Measurements from ENCODE around the gene SMIM27.

SMIM27 gene

GRCh38 chr9:32552172-32552872 is at the start of gene SMIM27, which contains the start of gene TOPORS:
SMIM27 (plus strand) TSS chr9:32552327; CDS start chr9:32552435, 108 bp downstream.
TOPORS (minus strand) TSS chr9:32552586; CDS start chr9:32552436, 150 bp downstream.
- peak within 1 kb of the TSS; percentile 43 for H3K4me3 ChIP-seq (ENCODE audit: control insufficient read depth, low read depth, low read length)
- peak; percentile 48 for DNase-seq (ENCODE audit: low read depth)
- TF ChIP-seq, protein P1, sequence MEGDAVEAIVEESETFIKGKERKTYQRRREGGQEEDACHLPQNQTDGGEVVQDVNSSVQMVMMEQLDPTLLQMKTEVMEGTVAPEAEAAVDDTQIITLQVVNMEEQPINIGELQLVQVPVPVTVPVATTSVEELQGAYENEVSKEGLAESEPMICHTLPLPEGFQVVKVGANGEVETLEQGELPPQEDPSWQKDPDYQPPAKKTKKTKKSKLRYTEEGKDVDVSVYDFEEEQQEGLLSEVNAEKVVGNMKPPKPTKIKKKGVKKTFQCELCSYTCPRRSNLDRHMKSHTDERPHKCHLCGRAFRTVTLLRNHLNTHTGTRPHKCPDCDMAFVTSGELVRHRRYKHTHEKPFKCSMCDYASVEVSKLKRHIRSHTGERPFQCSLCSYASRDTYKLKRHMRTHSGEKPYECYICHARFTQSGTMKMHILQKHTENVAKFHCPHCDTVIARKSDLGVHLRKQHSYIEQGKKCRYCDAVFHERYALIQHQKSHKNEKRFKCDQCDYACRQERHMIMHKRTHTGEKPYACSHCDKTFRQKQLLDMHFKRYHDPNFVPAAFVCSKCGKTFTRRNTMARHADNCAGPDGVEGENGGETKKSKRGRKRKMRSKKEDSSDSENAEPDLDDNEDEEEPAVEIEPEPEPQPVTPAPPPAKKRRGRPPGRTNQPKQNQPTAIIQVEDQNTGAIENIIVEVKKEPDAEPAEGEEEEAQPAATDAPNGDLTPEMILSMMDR (IDR thresholded peaks at IDR 0.05; ENCODE audit: control insufficient read depth, insufficient read depth, low read depth, low read length, missing control alignments), result no peak

DNA sequence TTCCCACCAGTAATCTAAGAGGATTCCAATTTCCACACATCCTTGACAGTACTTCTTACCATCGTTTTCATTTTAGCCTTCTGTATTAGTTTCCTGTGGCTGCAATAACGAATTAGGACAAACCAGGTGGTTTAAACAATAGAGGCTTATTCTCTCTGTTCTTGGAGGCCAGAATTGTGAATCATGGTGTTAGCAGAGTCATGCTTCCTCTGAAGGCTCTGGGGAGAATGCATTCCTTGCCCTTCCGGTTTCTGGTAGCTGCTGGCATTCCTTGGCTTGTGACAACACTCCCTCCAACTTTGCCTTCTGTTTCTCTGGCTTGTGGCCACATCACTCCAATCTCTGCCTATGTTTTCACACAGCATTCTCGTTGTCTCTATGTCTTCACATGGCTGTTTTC is 49.7 kb upstream of the SMIM27 start:
- TF ChIP-seq, protein P1 (IDR thresholded peaks at IDR 0.05; ENCODE audit: control insufficient read depth, insufficient read depth, low read depth, low read length, missing control alignments), result no peak
- no peak overlapping the region for H3K4me3 ChIP-seq (ENCODE audit: control insufficient read depth, low read depth, low read length)
- no peak for DNase-seq (ENCODE audit: low read depth)

DNA sequence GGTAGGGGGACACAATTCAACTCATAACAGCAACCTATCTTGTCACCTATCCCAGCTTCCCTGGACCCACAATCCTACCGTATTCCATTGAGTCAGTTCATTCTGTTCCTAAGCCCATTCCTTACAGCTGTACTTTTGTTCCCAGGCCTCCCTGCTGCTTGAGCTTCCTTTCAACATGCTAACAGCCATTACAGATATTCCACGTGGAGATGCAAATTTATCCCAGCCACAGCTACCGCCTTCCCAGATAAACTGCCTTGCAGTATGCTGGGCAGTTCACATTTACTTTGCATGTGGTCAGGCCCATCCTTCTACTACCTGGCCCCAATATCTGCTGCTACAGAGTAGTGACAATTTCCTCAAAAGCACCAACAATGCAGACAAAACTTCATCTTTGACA is 49.1 kb upstream of the SMIM27 start:
- H3K4me3 ChIP-seq (ENCODE audit: control insufficient read depth, low read depth, low read length), result no peak overlapping the region
- TF ChIP-seq, protein P1 (IDR thresholded peaks at IDR 0.05; ENCODE audit: control insufficient read depth, insufficient read depth, low read depth, low read length, missing control alignments), result no peak
- DNase-seq (ENCODE audit: low read depth), result no peak

- TF ChIP-seq, protein P1 (IDR thresholded peaks at IDR 0.05; ENCODE audit: control insufficient read depth, insufficient read depth, low read depth, low read length, missing control alignments), result no peak
- H3K4me3 ChIP-seq (ENCODE audit: control insufficient read depth, low read depth, low read length), result no peak overlapping the region
- no peak for DNase-seq (ENCODE audit: low read depth)
These were observed 43.4 kb upstream of the SMIM27 start for GRCh38 chr9:32508728-32509127.

- TF ChIP-seq, protein P1 (IDR thresholded peaks at IDR 0.05; ENCODE audit: control insufficient read depth, insufficient read depth, low read depth, low read length, missing control alignments), result no peak
- H3K4me3 ChIP-seq (ENCODE audit: control insufficient read depth, low read depth, low read length), result no peak overlapping the region
- no peak for DNase-seq (ENCODE audit: low read depth)
These were observed 35.9 kb upstream of the SMIM27 start for GRCh38 chr9:32516241-32516640.

DNA sequence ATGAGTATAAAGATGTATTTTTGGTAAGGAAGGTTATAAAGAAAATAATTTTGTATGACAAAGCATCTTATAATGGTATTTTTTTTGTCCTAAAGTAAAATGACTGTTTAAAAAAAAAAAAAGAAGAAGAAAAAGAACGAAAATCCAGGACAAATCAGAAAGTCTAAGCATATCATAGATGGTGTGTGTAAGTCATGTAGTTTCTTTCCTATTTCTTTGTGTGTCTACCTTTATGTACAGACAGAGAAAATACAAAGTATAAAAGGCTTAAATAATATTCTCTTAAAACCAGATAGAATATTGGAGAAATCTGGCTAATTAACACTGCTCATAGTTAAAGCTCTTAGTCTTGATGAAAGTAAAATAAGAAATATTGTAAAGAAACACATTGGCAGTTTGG is 33.9 kb upstream of the SMIM27 start:
- TF ChIP-seq, protein P1 (IDR thresholded peaks at IDR 0.05; ENCODE audit: control insufficient read depth, insufficient read depth, low read depth, low read length, missing control alignments), result no peak
- H3K4me3 ChIP-seq (ENCODE audit: control insufficient read depth, low read depth, low read length), result no peak overlapping the region
- no peak for DNase-seq (ENCODE audit: low read depth)
